GM18861 (cell line): ENCODE data around the gene SERINC1.

Experiments
- ATAC-seq: cut with Tn5 transposase; IDR thresholded peaks from one replicate; pipeline ENCODE4 v1.9.1; 2021; ENCODE audit not compliant: unreplicated experiment

Gene SERINC1

GRCh38 chr6:122438975-122439374 is 32.6 kb downstream of the SERINC1 start:
- ATAC-seq = no peak

GRCh38 chr6:122432816-122433215 is 38.8 kb downstream of the SERINC1 start:
- peak; percentile 52 for ATAC-seq

GRCh38 chr6:122431780-122432179 is 39.8 kb downstream of the SERINC1 start:
- ATAC-seq = no peak

- ATAC-seq = no peak
These were observed 42.3 kb downstream of the SERINC1 start for GRCh38 chr6:122429323-122429722.

GRCh38 chr6:122428781-122429180 is 42.8 kb downstream of the SERINC1 start:
- no peak for ATAC-seq

- ATAC-seq = no peak
These were observed 45.0 kb downstream of the SERINC1 start for GRCh38 chr6:122426597-122426996.

GRCh38 chr6:122423734-122424133 is 47.9 kb downstream of the SERINC1 start:
- ATAC-seq = no peak

GRCh38 chr6:122422614-122423267 is 48.9 kb downstream of the SERINC1 start:
- ATAC-seq = peak; percentile 87

GRCh38 chr6:122422003-122422402 is 49.6 kb downstream of the SERINC1 start:
- no peak for ATAC-seq

- ATAC-seq = no peak
These were observed 54.8 kb downstream of the SERINC1 start for GRCh38 chr6:122416825-122417224.

- no peak for ATAC-seq
These were observed 59.6 kb downstream of the SERINC1 start for GRCh38 chr6:122412001-122412400.

- no peak for ATAC-seq
These were observed 62.7 kb downstream of the SERINC1 start for GRCh38 chr6:122408702-122409458.

GRCh38 chr6:122408240-122408639 is 63.4 kb downstream of the SERINC1 start:
- no peak for ATAC-seq

- no peak for ATAC-seq
These were observed 63.9 kb downstream of the SERINC1 start for GRCh38 chr6:122407712-122408111.

GRCh38 chr6:122406187-122406586 is 65.4 kb downstream of the SERINC1 start:
- no peak for ATAC-seq

GRCh38 chr6:122405417-122405816 is 66.2 kb downstream of the SERINC1 start:
- ATAC-seq = no peak

- no peak for ATAC-seq
These were observed 67.2 kb downstream of the SERINC1 start for GRCh38 chr6:122404444-122404843.

- ATAC-seq = no peak
These were observed 70.5 kb downstream of the SERINC1 start for GRCh38 chr6:122401104-122401503.

- ATAC-seq = no peak
These were observed 71.0 kb downstream of the SERINC1 start for GRCh38 chr6:122400462-122401089.

- ATAC-seq = peak; percentile 6
These were observed 71.5 kb downstream of the SERINC1 start for GRCh38 chr6:122400121-122400450.

- peak; percentile 98 for ATAC-seq
These were observed 72.1 kb downstream of the SERINC1 start, which contains the start of gene HSF2 for GRCh38 chr6:122399348-122400120. HSF2 (plus strand) TSS chr6:122399652; CDS start chr6:122399738, 86 bp downstream.

- no peak for ATAC-seq
These were observed 72.6 kb downstream of the SERINC1 start for GRCh38 chr6:122399055-122399347.
